ENCODE measurements around the gene SHROOM4.

The SHROOM4 gene

DNA sequence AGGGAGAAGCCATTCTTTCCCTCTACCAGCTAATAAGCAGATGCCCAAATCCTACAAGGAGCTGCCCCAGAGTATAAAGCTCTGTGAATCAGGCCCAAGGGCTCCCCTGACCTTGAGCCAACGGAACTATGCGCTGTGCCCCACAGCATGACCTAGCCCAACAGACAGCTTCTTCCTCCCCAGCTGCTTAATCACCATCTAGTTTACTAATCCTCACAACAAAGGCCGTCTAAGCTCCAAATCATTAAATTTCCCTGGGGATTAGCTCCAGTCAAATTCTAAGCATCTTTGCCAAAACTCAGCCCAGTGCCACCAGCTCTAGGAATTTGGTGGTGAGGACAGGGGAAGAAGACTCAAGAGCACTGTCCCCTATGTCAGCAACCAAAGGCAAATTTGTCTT is 113.1 kb downstream of the SHROOM4 start:
- TF ChIP-seq CTCF (IDR thresholded peaks at IDR 0.05; ENCODE audit: low read depth, low read length, missing control alignments) = no peak
- no peak for DNase-seq
- Histone ChIP-seq H3K4me3 (ENCODE audit: low read depth, low read length) (no peak overlapping the region), H3K27me3 (replicated peaks) (no peaks in the 10 kb centered on the region), H3K27ac (no peak overlapping the region), H3K36me3 (replicated peaks) (no peaks in the 10 kb centered on the region)
- in situ Hi-C loops (cut with HindIII; ENCODE audit: low pct_ligation_motif_present, low sequenced_read_pairs) = no loop called here

- no peaks in the 10 kb centered on the region for H3K27me3 ChIP-seq (replicated peaks)
- no peak for DNase-seq
- in situ Hi-C loops (cut with HindIII; ENCODE audit: low pct_ligation_motif_present, low sequenced_read_pairs) = no loop called here
- H3K27ac ChIP-seq = no peak overlapping the region
- no peak for TF ChIP-seq CTCF (IDR thresholded peaks at IDR 0.05; ENCODE audit: low read depth, low read length, missing control alignments)
- H3K4me3 ChIP-seq (ENCODE audit: low read depth, low read length) = no peak overlapping the region
- H3K36me3 ChIP-seq (replicated peaks) = no peaks in the 10 kb centered on the region
Measured at GRCh38 chrX:50698944-50699343, 115.0 kb downstream of the SHROOM4 start.

DNA sequence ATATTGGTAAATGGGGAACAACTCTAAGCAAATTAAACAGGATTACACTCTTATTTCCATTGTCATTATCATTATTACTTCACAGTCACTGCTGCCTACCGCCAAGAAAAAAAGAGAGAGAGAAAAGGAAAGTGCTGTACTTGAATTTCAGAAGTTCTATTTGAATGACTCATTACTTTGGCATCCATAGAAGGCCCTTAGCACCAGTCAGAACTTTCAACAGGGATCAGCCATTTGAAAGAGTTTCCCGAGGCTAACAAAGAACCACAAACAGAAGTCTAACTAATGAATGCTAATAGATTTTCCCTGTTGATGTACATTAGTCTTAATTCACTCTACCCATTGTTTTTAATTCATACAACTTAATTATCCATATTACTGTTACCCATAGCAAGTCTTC is 116.3 kb downstream of the SHROOM4 start:
- Histone ChIP-seq H3K4me3 (ENCODE audit: low read depth, low read length) (no peak overlapping the region), H3K27me3 (replicated peaks) (no peaks in the 10 kb centered on the region), H3K36me3 (replicated peaks) (no peaks in the 10 kb centered on the region), H3K27ac (no peak overlapping the region)
- no peak for TF ChIP-seq CTCF (IDR thresholded peaks at IDR 0.05; ENCODE audit: low read depth, low read length, missing control alignments)
- in situ Hi-C loops (cut with HindIII; ENCODE audit: low pct_ligation_motif_present, low sequenced_read_pairs) = no loop called here
- DNase-seq = peak; percentile 42

- TF ChIP-seq CTCF (IDR thresholded peaks at IDR 0.05; ENCODE audit: low read depth, low read length, missing control alignments) = peak; percentile 60
- H3K36me3 ChIP-seq (replicated peaks) = no peaks in the 10 kb centered on the region
- DNase-seq = peak; percentile 36
- in situ Hi-C loops (cut with HindIII; ENCODE audit: low pct_ligation_motif_present, low sequenced_read_pairs) = no loop called here
- H3K4me3 ChIP-seq (ENCODE audit: low read depth, low read length) = no peak overlapping the region
- no peaks in the 10 kb centered on the region for H3K27me3 ChIP-seq (replicated peaks)
- H3K27ac ChIP-seq = no peak overlapping the region
Measured at GRCh38 chrX:50691820-50692219, 122.2 kb downstream of the SHROOM4 start.

- Histone ChIP-seq H3K4me3 (ENCODE audit: low read depth, low read length) (no peak overlapping the region), H3K36me3 (replicated peaks) (no peaks in the 10 kb centered on the region), H3K27ac (no peak overlapping the region), H3K27me3 (replicated peaks) (no peaks in the 10 kb centered on the region)
- in situ Hi-C loops (cut with HindIII; ENCODE audit: low pct_ligation_motif_present, low sequenced_read_pairs) = no loop called here
- no peak for TF ChIP-seq CTCF (IDR thresholded peaks at IDR 0.05; ENCODE audit: low read depth, low read length, missing control alignments)
- DNase-seq = no peak
Measured at GRCh38 chrX:50684871-50685270, 129.1 kb downstream of the SHROOM4 start.

- no peak for DNase-seq
Measured at GRCh38 chrX:50680990-50681389, 133.0 kb downstream of the SHROOM4 start.

More at GRCh38 chrX:50680990-50681389, 133.0 kb downstream of the SHROOM4 start:
- no peak overlapping the region for H3K27ac ChIP-seq
- no peak overlapping the region for H3K4me3 ChIP-seq (ENCODE audit: low read depth, low read length)
- no peaks in the 10 kb centered on the region for H3K36me3 ChIP-seq (replicated peaks)
- in situ Hi-C loops (cut with HindIII; ENCODE audit: low pct_ligation_motif_present, low sequenced_read_pairs) = no loop called here
- H3K27me3 ChIP-seq (replicated peaks) = no peaks in the 10 kb centered on the region
- TF ChIP-seq CTCF (IDR thresholded peaks at IDR 0.05; ENCODE audit: low read depth, low read length, missing control alignments) = peak; percentile 58
